GM21367 (cell line): Measurements from ENCODE around the gene BAIAP2L1.

ENCODE experiments used
- ATAC-seq: cut with Tn5 transposase; IDR thresholded peaks from one replicate; pipeline ENCODE4 v1.9.1; 2021; ENCODE audit not compliant: unreplicated experiment

Gene BAIAP2L1

DNA sequence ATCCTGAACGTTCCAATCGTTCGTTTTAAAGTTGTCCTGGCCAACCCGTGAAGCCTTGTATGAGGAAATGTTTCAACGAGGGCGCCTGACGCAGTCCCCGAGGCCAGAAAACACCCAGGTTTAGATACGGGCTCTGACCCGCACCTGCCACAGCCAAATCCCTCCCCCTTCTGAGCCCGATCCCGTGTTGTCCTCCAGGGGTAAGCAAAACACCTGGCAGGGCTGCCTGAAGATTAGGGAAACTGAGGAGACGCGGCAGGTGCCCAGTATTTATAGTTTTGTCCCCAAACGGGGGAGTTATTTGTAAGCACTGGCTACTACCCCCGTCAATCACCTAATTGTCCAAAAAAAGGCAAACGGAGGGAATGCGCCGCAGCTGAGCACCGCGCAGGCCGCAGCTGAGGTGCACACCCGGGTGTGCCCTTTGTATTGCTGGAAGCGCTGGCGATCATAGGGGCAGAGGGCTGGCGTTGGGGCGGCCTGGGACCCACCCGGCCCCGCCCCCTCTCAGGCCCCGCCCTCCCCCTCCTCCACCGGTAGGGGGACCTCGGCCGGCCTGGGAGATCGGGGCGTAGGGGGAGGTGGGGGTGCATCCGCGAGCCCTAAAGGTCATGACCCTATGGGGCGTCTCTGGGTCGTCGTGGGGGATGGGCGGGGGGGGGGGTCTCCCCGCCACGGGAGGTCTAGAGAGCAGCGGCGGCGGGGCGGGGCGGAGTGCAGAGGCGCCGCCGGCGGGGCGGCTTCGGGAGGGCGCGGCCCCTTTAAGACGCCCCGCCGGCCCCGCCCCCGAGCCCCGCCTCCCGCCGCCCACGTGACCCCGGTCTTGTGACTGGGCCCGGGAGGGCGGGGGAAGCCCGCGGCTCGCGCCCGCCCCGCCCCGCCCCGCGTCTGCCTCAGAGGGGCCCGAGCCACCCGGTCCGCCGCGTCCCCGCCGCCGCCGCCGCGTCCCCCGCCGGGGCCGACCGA lies 119.8 kb downstream of the BAIAP2L1 start, which contains the start of gene BRI3:
BRI3 (plus strand) TSS at position 896 of the 966 bp plus-strand sequence. CDS start 110 bp downstream, outside the sequence.
- ATAC-seq, result peak; percentile 72

DNA sequence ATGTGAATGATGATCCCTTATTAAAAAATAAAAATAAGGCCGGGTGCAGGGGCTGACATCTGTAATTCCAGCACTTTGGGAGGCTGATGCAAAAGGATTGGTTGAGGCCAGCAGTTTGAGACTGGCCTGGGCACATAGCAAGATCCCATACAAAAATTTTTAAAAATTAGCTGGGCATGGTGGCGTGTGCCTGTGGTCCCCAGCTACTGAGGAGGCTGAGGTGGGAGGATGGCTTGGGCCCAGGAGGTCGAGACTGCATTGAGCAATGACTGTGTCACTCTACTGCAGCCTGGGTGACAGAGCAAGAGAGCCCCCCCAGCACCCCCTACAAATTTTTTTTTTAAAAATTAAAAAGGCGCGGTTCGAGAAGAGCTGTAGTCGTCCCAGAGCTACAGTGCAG lies 120.6 kb downstream of the BAIAP2L1 start:
- no peak for ATAC-seq

DNA sequence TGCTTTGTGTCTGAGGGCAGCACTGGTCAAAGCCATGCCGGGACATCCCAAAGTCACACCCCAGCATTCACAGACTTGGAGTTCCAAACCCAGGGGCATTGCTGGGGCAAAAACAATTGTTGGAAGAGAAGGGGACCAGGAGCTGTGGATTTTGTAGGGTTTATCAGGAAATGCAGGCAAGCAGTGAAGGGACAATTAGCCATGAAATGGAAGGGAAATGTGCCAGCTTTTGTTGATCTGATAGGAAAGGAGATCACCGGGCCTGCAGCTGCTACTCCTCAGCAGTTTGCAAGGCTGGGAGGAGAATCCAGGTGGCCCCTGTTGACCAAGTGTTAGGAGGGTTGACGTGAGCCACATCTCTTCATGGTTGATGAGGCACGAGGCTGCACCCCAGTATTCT lies 122.0 kb downstream of the BAIAP2L1 start:
- ATAC-seq, result no peak

DNA sequence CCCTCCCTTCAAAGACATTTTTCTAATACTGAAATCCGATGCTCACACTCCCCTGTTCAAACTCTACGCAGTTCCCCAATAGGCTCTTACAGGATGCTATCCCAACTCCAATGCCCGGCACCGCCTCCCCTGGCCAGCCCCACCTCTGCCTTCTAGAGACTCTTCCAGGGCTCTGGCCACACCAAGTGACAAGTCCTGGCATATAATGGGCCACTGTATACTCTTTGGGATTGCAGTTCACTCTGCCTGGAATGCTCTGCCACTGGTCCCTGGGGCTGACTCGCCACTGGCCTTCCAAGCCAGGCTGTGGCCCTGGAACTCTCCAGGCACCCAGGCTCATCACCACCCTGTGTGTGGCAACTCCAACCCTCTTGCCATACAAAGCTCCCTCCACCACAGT lies 122.5 kb downstream of the BAIAP2L1 start:
- no peak for ATAC-seq

DNA sequence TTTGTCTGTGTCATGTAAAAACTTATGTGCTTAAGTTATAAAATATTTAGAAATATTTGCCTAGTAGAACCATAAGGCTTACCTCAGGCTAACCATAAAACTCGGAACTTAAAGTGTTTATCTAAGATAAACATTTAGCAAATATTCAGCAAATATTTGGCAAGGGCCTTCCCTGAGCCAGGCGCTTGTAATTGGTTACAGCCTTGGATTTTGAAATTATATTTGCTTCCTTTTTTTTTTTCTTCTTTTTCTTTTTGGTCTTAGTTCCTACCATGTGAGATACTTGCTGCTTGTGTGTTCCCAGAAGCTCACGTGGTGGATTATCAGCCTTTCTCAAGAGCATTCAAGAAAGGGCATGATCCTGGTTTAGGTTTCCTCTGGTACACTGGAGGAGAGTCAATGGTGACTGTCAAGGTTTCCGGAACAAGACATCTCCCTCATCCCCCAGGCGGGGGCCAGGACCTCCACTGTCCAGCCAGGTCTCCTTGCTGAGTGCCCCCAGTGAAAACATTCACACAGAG lies 124.6 kb downstream of the BAIAP2L1 start:
- ATAC-seq, result no peak

DNA sequence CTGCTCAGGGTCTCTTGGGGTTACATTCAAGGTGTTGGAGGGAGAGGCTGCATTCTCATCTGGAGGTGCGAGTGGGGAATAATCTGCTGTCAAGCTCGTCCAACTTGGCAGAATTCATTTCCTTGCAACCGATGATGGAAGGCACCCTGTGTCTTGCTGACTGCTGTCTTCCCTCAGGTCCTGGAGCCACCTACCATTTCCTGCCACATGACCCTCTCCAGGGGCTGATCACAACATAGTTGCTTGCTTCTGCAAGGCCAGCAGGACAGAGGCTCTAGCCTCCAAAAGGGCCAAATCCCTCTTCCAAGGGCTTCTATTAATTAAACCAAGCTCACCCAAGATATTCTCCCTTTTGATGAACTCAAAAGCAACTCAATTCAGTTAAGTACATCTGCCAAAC lies 133.6 kb downstream of the BAIAP2L1 start:
- ATAC-seq, result no peak

DNA sequence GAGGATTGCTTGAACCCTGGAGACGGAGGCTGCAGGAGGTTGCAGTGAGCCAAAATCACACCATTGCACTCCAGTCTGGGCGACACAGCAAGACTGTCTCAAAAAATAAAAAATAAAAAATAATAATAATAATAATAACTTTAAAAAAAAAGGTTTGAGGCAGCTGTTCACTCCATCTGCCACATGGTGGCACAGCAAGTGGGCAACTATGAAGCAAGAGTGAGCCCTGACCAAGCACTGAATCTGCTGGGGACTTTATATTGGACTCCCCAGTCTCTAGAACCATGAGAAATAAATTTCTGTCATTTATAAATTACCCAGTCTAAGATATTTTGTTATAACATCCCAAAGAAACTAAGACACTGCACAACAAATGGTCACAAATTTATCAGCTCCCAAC lies 134.1 kb downstream of the BAIAP2L1 start:
- ATAC-seq, result no peak

DNA sequence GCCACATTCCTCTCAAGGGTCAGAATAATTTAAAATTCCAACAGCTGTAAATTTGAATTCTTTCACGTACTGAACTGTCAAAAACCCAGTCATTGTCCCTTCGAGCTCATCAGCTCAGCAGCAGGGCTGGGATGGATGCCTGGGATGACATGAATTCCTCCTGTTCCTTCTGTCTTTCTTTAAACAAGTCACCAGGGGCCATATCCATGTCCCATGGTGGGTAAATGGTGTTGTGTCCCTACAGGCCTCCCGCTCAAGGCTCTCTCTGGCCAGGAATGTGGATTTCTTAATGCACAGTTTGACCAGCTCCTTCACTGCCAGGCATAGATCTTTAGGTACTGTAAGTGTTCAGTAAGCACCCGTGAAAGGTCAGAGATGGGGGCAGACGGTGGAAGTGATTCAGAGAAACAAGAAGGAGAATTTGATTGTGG lies 135.0 kb downstream of the BAIAP2L1 start:
- no peak for ATAC-seq

DNA sequence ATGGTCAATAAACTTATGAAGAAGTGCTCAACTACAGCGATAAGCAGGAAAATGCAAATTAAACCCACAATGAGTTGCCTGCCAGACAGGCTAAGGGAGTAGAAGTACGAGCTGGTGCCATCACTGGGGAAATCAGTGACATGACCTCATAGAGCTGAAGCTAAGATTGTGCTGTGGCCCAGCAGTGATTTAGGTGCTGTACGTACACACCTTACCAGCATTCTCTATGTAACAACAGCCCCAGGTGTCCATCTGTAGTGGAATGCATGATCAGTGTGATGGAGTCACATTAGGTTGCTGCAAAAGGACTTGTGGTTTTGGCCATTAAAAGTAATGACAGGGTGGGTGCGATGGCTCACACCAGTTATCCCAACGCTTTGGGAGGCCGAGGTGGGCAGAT lies 143.2 kb downstream of the BAIAP2L1 start:
- no peak for ATAC-seq

DNA sequence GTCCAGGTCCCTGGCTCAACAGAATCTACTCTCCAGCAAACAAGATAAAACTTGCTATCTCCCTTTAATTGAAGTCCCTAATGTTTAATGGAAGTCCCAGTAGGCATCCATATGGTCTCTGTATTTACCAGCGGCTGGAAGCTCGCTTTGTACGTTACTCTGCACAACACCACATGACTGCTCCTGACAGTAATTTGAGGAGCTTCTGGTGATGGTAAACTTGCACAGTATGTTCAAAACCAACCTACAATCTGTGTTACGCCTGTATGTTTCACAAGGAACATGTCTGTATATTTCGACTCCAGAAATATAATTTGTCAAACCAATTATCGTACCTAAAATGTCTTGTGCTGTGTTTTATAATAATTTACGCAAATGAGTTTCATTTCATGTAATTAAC lies 144.5 kb downstream of the BAIAP2L1 start:
- ATAC-seq, result no peak

DNA sequence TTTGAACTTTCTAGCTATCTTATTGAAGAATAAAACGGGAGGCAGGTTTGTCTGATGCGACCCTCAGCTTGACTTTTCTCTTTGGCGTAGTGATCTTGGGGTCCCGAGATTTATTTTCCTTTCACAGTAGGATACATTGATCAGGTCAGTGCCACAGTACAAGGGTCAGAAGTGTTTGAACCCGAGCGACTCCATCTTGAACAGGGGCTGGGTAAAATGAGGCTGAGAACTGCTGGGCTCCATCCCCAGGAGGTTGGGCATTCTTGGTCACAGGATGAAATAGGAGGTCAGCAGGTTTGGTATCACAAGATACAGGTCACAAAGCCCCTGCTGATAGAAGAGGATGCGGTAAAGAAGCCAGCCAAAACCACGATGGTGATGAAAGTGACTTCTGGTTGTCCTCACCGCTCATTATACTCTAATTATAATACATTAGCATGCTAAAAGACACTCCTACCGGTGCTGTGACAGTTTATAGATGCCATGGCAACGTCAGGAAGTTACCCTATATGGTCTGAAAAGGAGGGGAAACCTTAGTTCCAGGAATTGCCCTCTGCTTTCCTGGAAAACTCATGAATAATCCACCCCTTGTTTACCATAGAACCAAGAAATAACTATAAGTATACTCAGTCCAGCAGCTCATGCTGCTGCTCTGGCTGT lies 145.8 kb downstream of the BAIAP2L1 start:
- ATAC-seq, result no peak

DNA sequence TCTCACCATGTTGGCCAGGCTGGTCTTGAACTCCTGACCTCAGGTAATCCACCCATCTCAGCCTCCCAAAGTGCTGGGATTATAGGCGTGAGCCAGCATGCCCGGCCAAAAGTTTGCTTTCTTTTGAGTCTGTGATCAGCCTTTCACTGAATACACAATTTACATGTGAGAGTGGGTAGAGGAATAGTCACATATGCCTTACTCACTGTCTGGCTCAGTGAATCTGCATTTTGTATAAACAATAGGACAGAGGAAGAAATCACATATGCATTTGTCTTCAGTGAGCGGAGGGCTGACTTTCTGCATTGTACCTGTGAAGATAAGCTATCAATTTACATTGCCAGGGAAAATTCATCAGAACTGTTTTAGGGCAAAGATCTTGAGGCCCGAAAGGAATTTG lies 146.4 kb downstream of the BAIAP2L1 start:
- ATAC-seq, result no peak

DNA sequence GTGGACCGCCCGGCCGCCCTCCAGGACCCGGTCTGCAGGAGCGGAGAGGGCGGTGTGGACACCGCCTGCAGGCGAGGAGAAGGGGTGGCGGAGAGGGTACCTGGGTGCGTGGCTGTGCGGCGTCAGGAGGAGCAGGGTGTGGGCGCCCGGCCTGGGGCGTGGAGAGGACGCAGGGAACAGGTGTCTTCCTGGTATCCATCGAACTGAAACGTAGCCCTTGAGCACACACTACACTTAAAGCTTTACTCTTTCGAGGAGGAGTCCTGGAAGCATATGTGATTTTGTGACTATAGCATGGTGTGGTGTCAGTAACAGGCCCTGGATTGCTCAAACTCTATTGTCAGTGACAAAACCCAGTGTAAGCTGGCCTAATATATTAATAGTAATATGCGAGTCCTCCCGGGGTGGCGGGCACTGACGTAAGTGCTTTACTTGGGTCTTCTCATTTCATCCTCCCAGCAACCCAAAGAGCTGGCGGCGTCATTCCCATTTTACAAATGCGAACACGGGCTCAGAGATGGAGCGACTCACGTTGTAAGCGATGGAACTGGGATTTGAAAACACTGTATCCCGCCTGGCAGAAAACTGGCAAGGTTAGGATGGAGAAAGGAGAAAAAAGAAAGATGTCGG lies 148.3 kb downstream of the BAIAP2L1 start:
- peak; percentile 32 for ATAC-seq

DNA sequence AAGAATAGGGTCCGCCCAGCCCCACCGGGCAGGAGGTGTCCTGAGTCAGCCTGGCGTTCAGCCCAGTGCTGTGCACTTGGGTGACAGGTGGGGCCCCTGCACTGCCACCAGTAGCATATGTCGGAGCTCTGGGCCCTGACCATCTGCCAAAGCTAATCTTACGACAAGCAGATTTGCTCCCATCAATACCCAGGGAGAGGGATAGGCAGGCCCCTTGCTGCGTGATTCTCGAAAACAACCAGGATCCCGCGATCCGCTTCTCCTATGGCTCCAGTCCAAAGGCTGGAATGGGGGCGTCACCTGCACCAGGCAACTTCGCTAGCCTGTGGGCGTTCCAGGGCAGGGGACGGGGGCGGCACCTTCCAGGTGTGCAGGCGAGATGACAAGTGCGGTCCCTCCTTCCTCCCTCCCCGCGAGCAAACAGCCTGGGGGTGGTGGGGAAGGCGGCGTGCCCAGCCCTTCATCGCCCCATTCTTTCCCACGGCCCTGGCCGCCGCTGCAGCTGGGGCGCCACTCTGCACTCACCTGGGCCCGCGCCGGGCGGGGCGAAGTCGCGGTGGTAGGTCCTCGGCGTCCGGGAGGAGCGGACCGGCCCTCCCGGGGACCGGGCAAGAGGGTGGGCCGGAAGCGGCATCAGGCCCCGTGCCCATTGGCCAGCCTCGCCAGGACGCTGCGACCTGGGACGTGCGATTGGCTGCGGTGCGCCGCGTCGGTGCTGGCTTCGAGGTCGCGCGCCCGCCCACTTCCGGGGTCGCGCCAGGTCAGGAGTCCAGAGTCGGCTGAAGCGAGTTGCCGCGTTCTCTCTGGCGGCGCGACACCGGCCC lies 149.1 kb downstream of the BAIAP2L1 start, which contains the start of gene TECPR1:
TECPR1 (minus strand) TSS at position 632 of the 824 bp plus-strand sequence. CDS start 6,086 bp downstream, outside the sequence.
- peak; percentile 96 for ATAC-seq

DNA sequence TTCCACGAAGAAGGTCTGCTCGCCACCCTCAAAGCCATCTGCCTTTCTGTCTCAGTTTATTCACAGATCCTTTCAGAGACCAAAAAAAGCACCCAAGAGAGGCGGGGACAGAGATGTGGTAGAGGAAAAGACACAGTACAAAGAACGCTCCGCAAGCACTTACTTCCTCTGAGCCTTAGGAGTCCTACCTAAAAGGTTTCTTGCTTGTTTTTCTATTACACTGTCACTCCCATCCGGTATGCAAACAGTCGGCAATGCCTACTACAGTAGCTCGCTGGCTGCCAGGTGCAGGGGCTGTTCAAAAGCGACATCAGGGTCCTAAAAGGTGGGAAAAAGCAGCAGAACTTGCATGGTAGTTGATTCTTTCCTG lies 149.7 kb downstream of the BAIAP2L1 start:
- ATAC-seq, result no peak

DNA sequence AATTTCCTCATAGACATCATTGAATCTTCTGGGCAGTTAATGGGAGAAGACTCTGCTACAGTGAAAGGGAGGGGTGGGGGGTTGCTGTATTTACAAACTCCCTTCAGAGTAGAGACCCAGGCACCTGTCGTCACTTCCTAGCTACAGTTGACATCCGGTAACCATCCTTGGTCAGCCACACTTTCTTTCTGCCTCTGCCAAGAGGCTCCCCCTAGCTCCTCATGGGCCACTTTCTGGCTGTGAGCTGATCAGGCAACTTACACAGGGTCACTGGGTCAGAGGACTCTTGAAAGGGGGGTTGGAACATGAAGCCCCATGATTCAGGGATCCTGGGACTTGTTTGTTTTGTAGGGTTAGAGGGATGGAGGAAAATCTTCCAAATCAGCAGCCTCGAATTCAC lies 150.1 kb downstream of the BAIAP2L1 start:
- no peak for ATAC-seq

DNA sequence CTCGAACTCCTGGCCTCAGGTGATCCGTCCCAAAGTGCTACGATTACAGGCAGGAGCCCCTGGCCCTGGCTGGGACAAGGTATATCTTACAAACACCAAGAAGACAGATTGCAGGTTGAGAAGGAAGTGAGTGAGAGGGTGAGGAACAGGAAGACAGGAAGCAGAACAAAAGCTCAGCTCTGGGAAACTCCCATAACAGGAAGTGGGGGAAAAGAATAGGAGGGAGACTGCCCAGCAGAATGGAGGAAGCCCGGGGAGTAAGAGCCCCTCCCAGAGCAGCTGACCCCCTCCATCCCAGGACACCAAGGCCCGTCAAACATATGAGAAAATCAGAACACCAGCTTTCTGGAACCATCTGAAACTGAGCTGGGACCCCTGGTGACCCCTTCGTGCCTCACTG lies 151.8 kb downstream of the BAIAP2L1 start:
- no peak for ATAC-seq

DNA sequence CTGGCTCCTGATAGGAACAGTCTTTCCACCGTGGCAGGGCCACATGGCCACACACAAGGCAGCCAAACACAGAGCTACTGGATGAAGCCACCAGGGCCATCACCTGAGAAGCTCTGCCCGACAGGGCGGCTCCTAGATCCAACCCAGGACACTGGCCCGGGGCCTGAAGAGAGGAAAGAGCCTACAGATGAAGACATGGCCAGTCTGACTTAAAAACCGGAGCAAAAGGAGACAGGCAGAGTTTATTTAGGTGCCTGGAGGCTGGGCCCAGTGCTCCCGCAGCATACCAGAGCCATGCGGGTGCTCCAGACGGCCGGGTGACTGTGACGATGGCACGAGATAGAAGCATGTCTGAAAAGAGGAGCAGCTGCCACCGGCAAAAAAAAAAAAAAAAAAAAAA lies 152.7 kb downstream of the BAIAP2L1 start:
- no peak for ATAC-seq

DNA sequence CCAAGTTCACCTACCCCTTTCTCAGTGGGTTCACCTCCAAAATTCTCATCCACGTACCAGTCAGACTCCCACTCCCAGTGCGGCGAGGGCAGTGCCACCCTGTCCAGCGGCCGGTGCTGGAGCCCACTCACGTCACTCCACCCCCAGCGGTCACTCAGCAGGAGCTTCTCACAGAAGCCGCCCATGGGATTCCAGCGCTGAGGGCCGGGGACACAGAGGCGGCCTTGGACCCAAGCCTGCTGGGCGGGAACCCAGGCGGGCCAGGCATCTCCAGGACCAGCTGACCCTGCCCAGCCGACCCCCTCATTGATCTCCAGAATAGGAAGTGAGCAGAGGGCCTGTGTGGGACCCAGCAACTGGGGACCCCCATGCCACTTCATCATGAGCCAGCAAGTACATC lies 156.0 kb downstream of the BAIAP2L1 start:
- no peak for ATAC-seq

DNA sequence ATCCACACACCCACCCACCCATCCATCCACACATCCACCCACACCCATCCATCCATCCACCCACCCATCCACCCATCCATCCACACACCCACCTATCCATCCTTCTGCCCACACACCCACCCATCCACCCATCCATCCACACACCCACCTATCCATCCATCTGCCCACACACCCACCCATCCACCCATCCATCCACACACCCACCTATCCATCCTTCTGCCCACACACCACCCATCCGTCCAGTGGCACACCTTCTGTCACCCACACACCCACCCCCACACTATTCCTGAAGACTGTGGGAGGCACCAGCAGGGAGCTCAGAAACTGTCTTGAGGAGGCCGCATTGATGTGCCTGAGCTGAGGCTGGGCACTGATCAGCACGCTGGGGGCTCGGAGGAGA lies 158.0 kb downstream of the BAIAP2L1 start:
- no peak for ATAC-seq
